GM06990 (cell line): ENCODE measurements around the gene ELF1.

ENCODE experiments used
- DNase-seq: peaks from one replicate; pipeline ENCODE4 v3.0.0-alpha.2; 2011; ENCODE audit not compliant: insufficient read length; ENCODE audit errors: extremely low read depth
- H3K27me3 ChIP-seq: replicated peaks from 2 replicates; pipeline ENCODE4 v1.6.0; 2011; ENCODE audit warnings: low read length; ENCODE audit not compliant: control insufficient read depth, insufficient read depth
- H3K36me3 ChIP-seq: 2 replicates; pipeline ENCODE4 v1.5.1; 2011; ENCODE audit warnings: low read length; ENCODE audit not compliant: control insufficient read depth, insufficient read depth
- H3K4me3 ChIP-seq: replicated peaks from 2 replicates; pipeline ENCODE4 v1.5.1; 2011; ENCODE audit warnings: low read depth, mild to moderate bottlenecking, control low read depth, low read length
- TF ChIP-seq, protein P1 (sequence below): IDR thresholded peaks from 2 replicates; pipeline ENCODE4 v1.5.1; 2011; ENCODE audit warnings: low read length, control low read depth, mild to moderate bottlenecking, inconsistent platforms; ENCODE audit not compliant: insufficient read depth, poor library complexity, severe bottlenecking

Gene ELF1

GRCh38 chr13:41025518-41025917 lies 6.4 kb upstream of the ELF1 start:
- TF ChIP-seq, protein P1, sequence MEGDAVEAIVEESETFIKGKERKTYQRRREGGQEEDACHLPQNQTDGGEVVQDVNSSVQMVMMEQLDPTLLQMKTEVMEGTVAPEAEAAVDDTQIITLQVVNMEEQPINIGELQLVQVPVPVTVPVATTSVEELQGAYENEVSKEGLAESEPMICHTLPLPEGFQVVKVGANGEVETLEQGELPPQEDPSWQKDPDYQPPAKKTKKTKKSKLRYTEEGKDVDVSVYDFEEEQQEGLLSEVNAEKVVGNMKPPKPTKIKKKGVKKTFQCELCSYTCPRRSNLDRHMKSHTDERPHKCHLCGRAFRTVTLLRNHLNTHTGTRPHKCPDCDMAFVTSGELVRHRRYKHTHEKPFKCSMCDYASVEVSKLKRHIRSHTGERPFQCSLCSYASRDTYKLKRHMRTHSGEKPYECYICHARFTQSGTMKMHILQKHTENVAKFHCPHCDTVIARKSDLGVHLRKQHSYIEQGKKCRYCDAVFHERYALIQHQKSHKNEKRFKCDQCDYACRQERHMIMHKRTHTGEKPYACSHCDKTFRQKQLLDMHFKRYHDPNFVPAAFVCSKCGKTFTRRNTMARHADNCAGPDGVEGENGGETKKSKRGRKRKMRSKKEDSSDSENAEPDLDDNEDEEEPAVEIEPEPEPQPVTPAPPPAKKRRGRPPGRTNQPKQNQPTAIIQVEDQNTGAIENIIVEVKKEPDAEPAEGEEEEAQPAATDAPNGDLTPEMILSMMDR, result no peak

GRCh38 chr13:41019578-41020347 lies 647 bp upstream of the ELF1 start:
- Histone ChIP-seq H3K4me3 (no peak overlapping the region), H3K36me3 (no peaks in the 10 kb centered on the region), H3K27me3 (no peaks in the 10 kb centered on the region)
- DNase-seq, result no peak
- TF ChIP-seq, protein P1, result no peak

More at GRCh38 chr13:41025518-41025917, 6.4 kb upstream of the ELF1 start:
- Histone ChIP-seq H3K27me3 (no peaks in the 10 kb centered on the region), H3K4me3 (no peak overlapping the region), H3K36me3 (no peaks in the 10 kb centered on the region)
- no peak for DNase-seq

DNA sequence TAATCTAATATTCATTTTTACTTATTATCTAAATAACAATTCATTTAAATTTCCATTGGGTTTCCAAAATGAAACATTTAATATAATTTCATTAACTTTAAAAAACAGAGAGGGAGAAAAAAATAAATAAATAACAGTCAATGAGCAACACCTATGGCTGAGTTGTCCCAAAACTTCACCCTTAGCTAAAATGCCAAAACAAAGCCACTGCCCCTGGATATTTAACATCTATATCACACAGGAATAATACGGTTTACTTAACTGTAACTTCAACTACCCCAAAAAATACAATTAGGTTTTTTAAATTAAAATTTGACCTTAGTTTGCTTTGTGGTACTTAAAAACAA lies 541 bp downstream of the ELF1 start:
- peak overlapping the region; percentile 76 for H3K4me3 ChIP-seq
- TF ChIP-seq, protein P1, result no peak
- H3K36me3 ChIP-seq, result no peaks in the 10 kb centered on the region
- no peak for DNase-seq
- H3K27me3 ChIP-seq, result no peaks in the 10 kb centered on the region

DNA sequence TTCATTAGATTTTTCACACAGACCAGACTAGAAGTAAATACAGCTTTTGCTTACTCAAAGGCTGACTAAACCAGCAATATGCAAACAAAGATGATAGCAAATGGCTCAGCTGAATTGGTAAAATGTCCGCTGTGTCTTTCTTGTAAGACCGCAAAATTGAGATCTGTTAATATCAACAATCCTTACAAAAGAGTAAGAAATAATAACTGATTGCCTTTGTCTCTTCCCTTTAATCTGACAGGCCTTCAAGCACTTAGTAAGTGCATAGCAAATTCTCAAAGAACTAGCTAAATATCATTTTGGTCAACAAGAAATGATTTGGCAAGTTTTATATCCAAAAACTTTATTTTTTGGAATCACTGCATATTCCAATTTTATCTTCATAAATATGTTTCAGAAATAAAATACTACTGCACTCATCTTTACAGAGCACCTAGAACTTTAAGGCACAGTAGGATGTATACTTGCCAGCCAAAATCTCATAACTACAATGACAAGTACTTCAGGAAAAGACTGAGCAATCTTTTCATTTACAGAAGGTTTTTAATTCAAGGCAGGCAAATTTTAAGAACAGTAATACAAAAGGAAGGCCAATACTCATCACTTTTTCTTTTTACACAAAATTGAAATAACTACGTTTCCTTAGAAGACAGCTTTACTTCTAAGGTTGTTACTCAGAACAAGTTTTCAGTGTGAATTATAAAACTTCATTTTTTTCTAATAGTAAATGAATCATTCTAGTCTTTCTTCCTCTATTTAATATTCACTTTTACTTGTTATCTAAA lies 1.1 kb downstream of the ELF1 start:
- Histone ChIP-seq H3K27me3 (no peaks in the 10 kb centered on the region), H3K36me3 (no peaks in the 10 kb centered on the region), H3K4me3 (peak overlapping the region; percentile 76)
- no peak for DNase-seq
- TF ChIP-seq, protein P1, result no peak

- no peak for DNase-seq
- Histone ChIP-seq H3K36me3 (no peaks in the 10 kb centered on the region), H3K4me3 (peak overlapping the region; percentile 76), H3K27me3 (no peaks in the 10 kb centered on the region)
- TF ChIP-seq, protein P1, result no peak
These were observed 2.0 kb downstream of the ELF1 start for GRCh38 chr13:41017159-41017558.
